ENCODE measurements around the gene IL1R2.
"Not testable (repeated sequence)": the region's sequence is repeated elsewhere in the genome, so short reads cannot be mapped to it uniquely, and the experiment has no call there.

Gene IL1R2

DNA sequence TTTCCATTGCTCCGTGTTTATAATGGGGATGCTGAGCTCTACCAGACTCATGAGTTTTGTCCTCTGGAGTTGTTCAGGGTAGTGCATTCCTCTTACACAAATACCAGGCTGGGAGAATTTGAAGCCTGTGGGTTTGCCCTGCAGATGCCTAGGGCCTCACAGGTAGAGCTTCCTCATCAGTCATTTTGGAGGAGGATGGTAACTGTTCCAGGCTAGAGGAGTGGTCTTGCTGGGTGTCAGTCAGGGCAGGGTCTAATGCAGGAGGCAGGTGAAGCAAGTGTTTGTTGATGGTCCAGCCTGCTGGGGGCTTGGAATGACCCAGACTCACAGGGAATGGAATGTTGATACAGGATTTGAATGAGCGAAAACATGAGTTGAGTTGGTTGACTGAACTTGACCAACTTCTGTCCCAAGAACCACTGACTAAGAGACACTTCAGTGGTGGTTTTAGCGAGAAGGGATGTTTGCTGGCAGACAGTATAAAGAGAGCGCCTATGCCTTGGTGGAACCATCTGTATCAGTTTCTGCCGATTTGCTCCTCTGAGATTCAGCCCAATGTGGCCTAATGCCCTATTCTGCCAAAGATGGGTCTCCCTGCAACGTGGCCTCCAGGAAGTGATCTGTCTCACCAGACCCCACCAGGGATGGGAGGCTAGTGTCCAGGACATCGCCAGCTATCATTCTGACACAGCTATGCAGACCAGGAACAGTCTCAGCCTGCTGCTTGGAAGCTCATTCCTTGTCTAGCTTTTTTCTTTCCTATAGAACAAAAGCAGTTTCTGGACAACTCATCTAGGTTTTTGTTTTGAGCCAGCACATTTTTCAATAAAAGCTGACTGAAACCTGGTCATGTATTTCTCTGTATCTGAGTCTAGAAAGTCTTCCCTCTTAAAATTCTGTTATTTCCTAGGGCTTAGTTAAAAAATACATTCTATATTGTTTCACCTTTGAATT is 9.3 kb downstream of the IL1R2 start:
- TF ChIP-seq, protein P1, sequence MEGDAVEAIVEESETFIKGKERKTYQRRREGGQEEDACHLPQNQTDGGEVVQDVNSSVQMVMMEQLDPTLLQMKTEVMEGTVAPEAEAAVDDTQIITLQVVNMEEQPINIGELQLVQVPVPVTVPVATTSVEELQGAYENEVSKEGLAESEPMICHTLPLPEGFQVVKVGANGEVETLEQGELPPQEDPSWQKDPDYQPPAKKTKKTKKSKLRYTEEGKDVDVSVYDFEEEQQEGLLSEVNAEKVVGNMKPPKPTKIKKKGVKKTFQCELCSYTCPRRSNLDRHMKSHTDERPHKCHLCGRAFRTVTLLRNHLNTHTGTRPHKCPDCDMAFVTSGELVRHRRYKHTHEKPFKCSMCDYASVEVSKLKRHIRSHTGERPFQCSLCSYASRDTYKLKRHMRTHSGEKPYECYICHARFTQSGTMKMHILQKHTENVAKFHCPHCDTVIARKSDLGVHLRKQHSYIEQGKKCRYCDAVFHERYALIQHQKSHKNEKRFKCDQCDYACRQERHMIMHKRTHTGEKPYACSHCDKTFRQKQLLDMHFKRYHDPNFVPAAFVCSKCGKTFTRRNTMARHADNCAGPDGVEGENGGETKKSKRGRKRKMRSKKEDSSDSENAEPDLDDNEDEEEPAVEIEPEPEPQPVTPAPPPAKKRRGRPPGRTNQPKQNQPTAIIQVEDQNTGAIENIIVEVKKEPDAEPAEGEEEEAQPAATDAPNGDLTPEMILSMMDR (conservative IDR thresholded peaks at IDR 0.05) = no peak
- no peak overlapping the region for H3K27ac ChIP-seq

DNA sequence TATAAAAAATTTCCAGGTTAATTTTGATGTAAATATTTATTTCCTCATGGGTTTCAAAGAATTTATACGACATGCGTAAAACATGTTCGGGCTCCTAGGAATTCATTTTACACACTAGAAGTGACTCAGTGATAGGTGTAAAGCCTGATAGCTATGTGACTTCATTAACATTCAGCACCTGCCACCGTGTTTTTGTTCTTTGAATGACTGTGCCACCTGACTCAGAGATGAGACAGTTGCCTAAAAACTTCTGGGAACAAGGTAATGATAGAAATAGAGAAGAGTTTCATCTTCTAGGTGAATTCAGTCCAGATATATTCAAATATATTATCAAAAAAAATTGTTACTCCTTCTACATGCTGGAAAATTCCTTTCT is 10.0 kb downstream of the IL1R2 start:
- TF ChIP-seq, protein P1 (conservative IDR thresholded peaks at IDR 0.05) = no peak
- no peak overlapping the region for H3K27ac ChIP-seq

DNA sequence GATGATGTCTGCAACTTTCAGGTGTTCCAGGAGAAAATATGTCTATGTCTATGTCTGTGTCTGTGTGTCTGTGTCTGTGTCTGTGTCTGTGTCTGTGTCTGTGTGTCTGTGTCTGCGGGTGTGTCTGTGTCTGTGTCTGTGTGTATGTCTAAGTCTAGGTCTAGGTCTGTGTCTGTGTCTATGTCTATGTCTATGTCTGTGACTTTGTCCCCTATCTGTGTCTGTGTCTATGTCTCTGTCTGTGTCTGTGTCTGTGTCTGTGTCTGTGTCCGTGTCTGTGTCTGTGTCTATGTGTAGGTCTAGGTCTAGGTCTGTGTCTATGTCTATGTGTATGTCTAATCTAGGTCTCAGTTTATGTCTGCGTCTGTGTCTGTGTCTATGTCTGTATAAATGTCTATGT is 10.5 kb downstream of the IL1R2 start:
- no peak overlapping the region for H3K27ac ChIP-seq
- TF ChIP-seq, protein P1 (conservative IDR thresholded peaks at IDR 0.05) = no peak

DNA sequence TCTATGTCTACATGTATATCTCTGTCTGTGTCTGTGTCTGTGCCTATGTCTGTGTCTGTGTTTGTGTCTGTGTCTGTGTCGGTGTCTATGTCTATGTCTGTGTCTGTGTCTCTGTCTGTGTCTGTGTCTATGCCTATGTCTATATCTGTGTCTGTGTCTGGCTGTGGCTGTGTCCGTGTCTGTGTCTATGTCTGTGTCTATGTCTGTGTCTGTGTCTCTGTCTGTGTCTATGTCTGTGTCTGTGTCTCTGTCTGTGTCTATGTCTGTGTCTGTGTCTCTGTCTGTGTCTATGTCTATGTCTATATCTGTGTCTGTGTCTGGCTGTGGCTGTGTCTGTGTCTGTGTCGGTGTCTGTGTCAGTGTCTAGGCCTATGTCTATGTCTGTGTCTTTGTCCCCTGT is 11.1 kb downstream of the IL1R2 start:
- H3K27ac ChIP-seq = not testable (repeated sequence)

DNA sequence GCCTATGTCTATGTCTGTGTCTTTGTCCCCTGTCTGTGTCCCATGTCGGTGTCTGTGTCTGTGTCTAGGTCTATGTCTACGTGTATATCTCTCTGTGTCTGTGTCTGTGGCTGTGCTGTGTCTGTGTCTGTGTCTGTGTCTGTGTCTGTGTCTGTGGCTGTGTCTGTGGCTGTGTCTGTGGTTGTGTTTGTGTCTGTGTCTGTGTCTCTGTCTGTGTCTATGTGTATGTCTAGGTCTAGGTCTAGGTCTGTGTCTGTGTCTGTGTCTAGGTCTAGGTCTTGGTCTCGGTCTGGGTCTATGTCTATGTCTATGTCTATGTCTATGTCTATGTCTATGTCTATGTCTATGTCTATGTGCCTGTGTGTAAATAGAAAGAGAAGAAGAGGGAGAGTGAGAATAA is 11.9 kb downstream of the IL1R2 start:
- TF ChIP-seq, protein P1 (conservative IDR thresholded peaks at IDR 0.05) = no peak
- no peak overlapping the region for H3K27ac ChIP-seq

DNA sequence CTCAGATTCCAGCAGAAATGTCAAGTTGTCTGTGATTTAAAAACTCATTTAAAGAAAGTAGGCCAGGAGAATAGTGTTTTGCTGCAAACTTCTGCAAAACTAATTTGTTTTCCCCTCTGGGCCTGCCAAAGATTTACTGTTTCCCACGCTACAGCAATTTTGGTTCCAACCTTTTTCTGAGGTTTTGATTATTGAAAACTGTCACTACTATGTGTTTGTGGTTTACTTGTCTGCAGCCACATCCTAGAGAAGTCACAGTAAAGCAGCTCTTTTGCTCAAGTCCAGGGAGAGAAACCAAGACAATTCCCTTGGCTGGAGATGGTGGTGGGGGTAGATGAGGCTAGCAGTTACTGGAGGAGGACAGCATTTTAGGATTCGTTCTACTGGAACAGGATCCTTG is 12.8 kb downstream of the IL1R2 start:
- TF ChIP-seq, protein P1 (conservative IDR thresholded peaks at IDR 0.05) = no peak

DNA sequence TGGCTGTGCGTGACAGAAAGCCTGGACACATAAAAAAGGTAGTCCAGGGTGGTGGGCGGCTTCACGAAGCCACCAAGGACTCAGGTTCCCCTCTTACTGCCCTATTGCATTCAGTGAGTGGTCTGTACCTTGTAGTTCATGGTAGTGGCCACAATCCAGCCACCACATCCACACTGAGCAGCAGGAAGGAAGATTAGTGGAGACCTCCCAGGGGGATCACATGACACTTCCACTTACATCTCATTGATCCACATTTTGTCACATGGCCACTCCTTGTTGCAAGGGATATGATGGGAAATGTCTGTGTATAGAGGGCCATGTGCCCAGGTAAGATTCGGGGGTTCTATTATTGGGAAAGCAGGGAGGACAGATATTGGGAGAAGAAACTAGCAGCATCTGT is 13.7 kb downstream of the IL1R2 start:
- TF ChIP-seq, protein P1 (conservative IDR thresholded peaks at IDR 0.05) = no peak
- H3K27ac ChIP-seq = no peak overlapping the region

More for the DNA sequence above, 12.8 kb downstream of the IL1R2 start:
- H3K27ac ChIP-seq = no peak overlapping the region
